Naive B cell (primary cell): ENCODE results near the gene CASTOR1. TPM values are rescaled to one million over a fixed set of nuclear protein-coding genes. Genes with fewer than 3 reads are reported as not detected.

ENCODE experiments used
- ATAC-seq, 2 donors: fragments of 150-1000 bp; cut with Tn5 transposase; 2 replicates each; pipeline ENCODE4 v1.10.0; 2021; ENCODE audit warnings: low read depth in 2 of 2, mild to moderate bottlenecking in 2 of 2, moderate library complexity in 2 of 2
- DNase-seq: peaks from one replicate; pipeline ENCODE4 v3.0.0; 2022
- H3K27ac Mint-ChIP-seq, 6 donors: one replicate each; pipeline ENCODE4 v1.8.0; 2020 to 2022; ENCODE audit warnings: mild to moderate bottlenecking in 6 of 6, mixed read lengths in 6 of 6, moderate library complexity in 5 of 6, inconsistent platforms in 2 of 6
- H3K27me3 Mint-ChIP-seq, 3 donors: one replicate each; pipeline ENCODE4 v1.8.0; 2021 to 2022; ENCODE audit warnings: mixed read lengths in 3 of 3, mild to moderate bottlenecking in 1 of 3
- H3K36me3 Mint-ChIP-seq, 2 donors: one replicate each; pipeline ENCODE4 v1.8.0; 2020 to 2022; ENCODE audit warnings: mixed read lengths in 2 of 2, inconsistent platforms in 1 of 2, mild to moderate bottlenecking in 1 of 2
- H3K4me1 Mint-ChIP-seq, 3 donors: one replicate each; pipeline ENCODE4 v1.8.0; 2020 to 2022; ENCODE audit warnings: mixed read lengths in 3 of 3, inconsistent platforms in 1 of 3, mild to moderate bottlenecking in 1 of 3, moderate library complexity in 1 of 3
- H3K4me3 Mint-ChIP-seq, 8 donors: one replicate each; pipeline ENCODE4 v1.8.0; 2020 to 2022; ENCODE audit warnings: mild to moderate bottlenecking in 8 of 8, mixed read lengths in 8 of 8, moderate library complexity in 8 of 8, inconsistent platforms in 2 of 8
- H3K9me3 Mint-ChIP-seq, 7 donors: one replicate each; pipeline ENCODE4 v1.8.0; 2020 to 2022; ENCODE audit warnings: mixed read lengths in 7 of 7, mild to moderate bottlenecking in 5 of 7, inconsistent platforms in 2 of 7, moderate library complexity in 1 of 7
- polyA plus RNA-seq, 6 donors: library from polyadenylated mRNA; unstranded; fragments of 300-500 nt; fragmentation: Illumina TruSeq; gene quantifications; one replicate each; pipeline ENCODE4 v1.2.3, GENCODE V29; 2021; ENCODE audit warnings: low read depth in 6 of 6

The CASTOR1 gene
- polyA plus RNA-seq, 6 donors from 2014 or later: 11.0 to 18.5 (median 14.7) TPM; not detected in 1

GRCh38 chr22:30245985-30246813, 43.1 kb downstream of the CASTOR1 start, which contains the start of gene LIF:
TSS of gene LIF (minus strand) at chr22:30246759. CDS start at chr22:30246695, 64 bp downstream.
- DNase-seq: peak; percentile 23
- Mint-ChIP-seq H3K9me3 (no peaks in the 10 kb centered on the region), H3K4me3 (peak within 1 kb of the TSS; percentile 65 to 84 (median 78)), H3K27me3 (peaks cover 28 to 60% (median 47%) of the 10 kb centered on the region in 3 donors), H3K36me3 (peaks cover 0 to 8% of the 10 kb centered on the region in 2 donors), H3K4me1 (peaks cover 19 to 28% (median 22%) of the 10 kb centered on the region in 3 donors), H3K27ac (peak within 1 kb of the TSS in 1 of 6 donors; percentile 71)
- ATAC-seq: peak; percentile 88 to 89

GRCh38 chr22:30245181-30245984, 43.9 kb downstream of the CASTOR1 start:
- no peaks in the 10 kb centered on the region for H3K9me3 Mint-ChIP-seq
- peaks cover 27 to 36% (median 29%) of the 10 kb centered on the region in 3 donors for H3K4me1 Mint-ChIP-seq
- ATAC-seq (no peak), DNase-seq (no peak)
- no peak overlapping the region for H3K27ac Mint-ChIP-seq
- H3K36me3 Mint-ChIP-seq: peaks cover 0 to 8% of the 10 kb centered on the region in 2 donors
- peaks cover 28 to 60% (median 47%) of the 10 kb centered on the region in 3 donors for H3K27me3 Mint-ChIP-seq
- peak overlapping the region in 6 of 8 donors; percentile 63 to 82 (median 76) for H3K4me3 Mint-ChIP-seq

GRCh38 chr22:30244641-30245040, 44.7 kb downstream of the CASTOR1 start:
- Mint-ChIP-seq H3K27ac (no peak overlapping the region), H3K36me3 (peaks cover 0 to 8% of the 10 kb centered on the region in 2 donors), H3K4me1 (peaks cover 27 to 36% (median 29%) of the 10 kb centered on the region in 3 donors)

GRCh38 chr22:30244066-30244465, 45.2 kb downstream of the CASTOR1 start:
- Mint-ChIP-seq H3K4me1 (peaks cover 27 to 36% (median 29%) of the 10 kb centered on the region in 3 donors), H3K9me3 (no peaks in the 10 kb centered on the region), H3K4me3 (no peak overlapping the region), H3K36me3 (peaks cover 0 to 8% of the 10 kb centered on the region in 2 donors), H3K27me3 (peaks cover 23 to 52% (median 46%) of the 10 kb centered on the region in 3 donors), H3K27ac (no peak overlapping the region)
- DNase-seq (no peak), ATAC-seq (no peak)

More at GRCh38 chr22:30244641-30245040, 44.7 kb downstream of the CASTOR1 start:
- H3K27me3 Mint-ChIP-seq: peaks cover 25 to 58% (median 47%) of the 10 kb centered on the region in 3 donors
- no peaks in the 10 kb centered on the region for H3K9me3 Mint-ChIP-seq
- ATAC-seq (no peak), DNase-seq (no peak)
- peak overlapping the region in 3 of 8 donors; percentile 48 to 70 (median 69) for H3K4me3 Mint-ChIP-seq

- Mint-ChIP-seq H3K4me3 (no peak overlapping the region), H3K36me3 (peaks cover 0 to 8% of the 10 kb centered on the region in 2 donors), H3K27me3 (peaks cover 21 to 48% (median 42%) of the 10 kb centered on the region in 3 donors), H3K27ac (no peak overlapping the region), H3K4me1 (peaks cover 24 to 35% (median 29%) of the 10 kb centered on the region in 3 donors), H3K9me3 (no peaks in the 10 kb centered on the region)
- ATAC-seq (no peak), DNase-seq (no peak)
Observed at GRCh38 chr22:30243661-30244060, 45.6 kb downstream of the CASTOR1 start.

GRCh38 chr22:30241576-30242371, 47.5 kb downstream of the CASTOR1 start:
- peak overlapping the region in 1 of 8 donors; percentile 61 for H3K4me3 Mint-ChIP-seq
- no peak for ATAC-seq
- H3K36me3 Mint-ChIP-seq: no peaks in the 10 kb centered on the region
- no peak for DNase-seq
- peaks cover 15 to 20% (median 16%) of the 10 kb centered on the region in 3 donors for H3K4me1 Mint-ChIP-seq
- H3K27ac Mint-ChIP-seq: peak overlapping the region in 1 of 6 donors; percentile 51
- H3K27me3 Mint-ChIP-seq: peaks cover 4 to 29% (median 23%) of the 10 kb centered on the region in 3 donors
- no peaks in the 10 kb centered on the region for H3K9me3 Mint-ChIP-seq

- Mint-ChIP-seq H3K36me3 (no peaks in the 10 kb centered on the region), H3K27me3 (peaks cover 0 to 19% (median 13%) of the 10 kb centered on the region in 3 donors), H3K9me3 (no peaks in the 10 kb centered on the region), H3K4me1 (peaks cover 7 to 10% (median 9%) of the 10 kb centered on the region in 3 donors), H3K27ac (peak overlapping the region in 1 of 6 donors; percentile 66), H3K4me3 (peak overlapping the region in 1 of 8 donors; percentile 15)
- DNase-seq (peak; percentile 31), ATAC-seq (peak; percentile 80 to 90)
Observed at GRCh38 chr22:30240541-30241417, 48.5 kb downstream of the CASTOR1 start.

GRCh38 chr22:30239488-30240405, 49.6 kb downstream of the CASTOR1 start:
- no peaks in the 10 kb centered on the region for H3K9me3 Mint-ChIP-seq
- H3K4me1 Mint-ChIP-seq: peaks cover 7 to 10% (median 7%) of the 10 kb centered on the region in 3 donors
- peaks cover 0 to 9% (median 3%) of the 10 kb centered on the region in 3 donors for H3K27me3 Mint-ChIP-seq
- DNase-seq (no peak), ATAC-seq (no peak)
- H3K4me3 Mint-ChIP-seq: peak overlapping the region in 1 of 8 donors; percentile 50
- H3K36me3 Mint-ChIP-seq: no peaks in the 10 kb centered on the region
- H3K27ac Mint-ChIP-seq: peak overlapping the region in 1 of 6 donors; percentile 32

- no peak for ATAC-seq
- Mint-ChIP-seq H3K9me3 (no peaks in the 10 kb centered on the region), H3K4me1 (peaks cover 7 to 10% (median 7%) of the 10 kb centered on the region in 3 donors), H3K27ac (no peak overlapping the region), H3K4me3 (no peak overlapping the region), H3K27me3 (peaks cover 0 to under 1% (median 0%) of the 10 kb centered on the region in 3 donors), H3K36me3 (no peaks in the 10 kb centered on the region)
- no peak for DNase-seq
Observed at GRCh38 chr22:30238661-30239487, 50.4 kb downstream of the CASTOR1 start.

GRCh38 chr22:30238136-30238535, 51.2 kb downstream of the CASTOR1 start:
- ATAC-seq: no peak
- H3K4me3 Mint-ChIP-seq: no peak overlapping the region
- DNase-seq: no peak
- no peaks in the 10 kb centered on the region for H3K9me3 Mint-ChIP-seq
- H3K4me1 Mint-ChIP-seq: peaks cover 7 to 10% (median 7%) of the 10 kb centered on the region in 3 donors
- no peaks in the 10 kb centered on the region for H3K36me3 Mint-ChIP-seq
- H3K27ac Mint-ChIP-seq: no peak overlapping the region
- H3K27me3 Mint-ChIP-seq: no peaks in the 10 kb centered on the region
